ENCODE measurements around the gene SLC23A2.
A peak's percentile ranks its signal among the peaks of the same experiment; 100 is the strongest.

Gene SLC23A2

DNA sequence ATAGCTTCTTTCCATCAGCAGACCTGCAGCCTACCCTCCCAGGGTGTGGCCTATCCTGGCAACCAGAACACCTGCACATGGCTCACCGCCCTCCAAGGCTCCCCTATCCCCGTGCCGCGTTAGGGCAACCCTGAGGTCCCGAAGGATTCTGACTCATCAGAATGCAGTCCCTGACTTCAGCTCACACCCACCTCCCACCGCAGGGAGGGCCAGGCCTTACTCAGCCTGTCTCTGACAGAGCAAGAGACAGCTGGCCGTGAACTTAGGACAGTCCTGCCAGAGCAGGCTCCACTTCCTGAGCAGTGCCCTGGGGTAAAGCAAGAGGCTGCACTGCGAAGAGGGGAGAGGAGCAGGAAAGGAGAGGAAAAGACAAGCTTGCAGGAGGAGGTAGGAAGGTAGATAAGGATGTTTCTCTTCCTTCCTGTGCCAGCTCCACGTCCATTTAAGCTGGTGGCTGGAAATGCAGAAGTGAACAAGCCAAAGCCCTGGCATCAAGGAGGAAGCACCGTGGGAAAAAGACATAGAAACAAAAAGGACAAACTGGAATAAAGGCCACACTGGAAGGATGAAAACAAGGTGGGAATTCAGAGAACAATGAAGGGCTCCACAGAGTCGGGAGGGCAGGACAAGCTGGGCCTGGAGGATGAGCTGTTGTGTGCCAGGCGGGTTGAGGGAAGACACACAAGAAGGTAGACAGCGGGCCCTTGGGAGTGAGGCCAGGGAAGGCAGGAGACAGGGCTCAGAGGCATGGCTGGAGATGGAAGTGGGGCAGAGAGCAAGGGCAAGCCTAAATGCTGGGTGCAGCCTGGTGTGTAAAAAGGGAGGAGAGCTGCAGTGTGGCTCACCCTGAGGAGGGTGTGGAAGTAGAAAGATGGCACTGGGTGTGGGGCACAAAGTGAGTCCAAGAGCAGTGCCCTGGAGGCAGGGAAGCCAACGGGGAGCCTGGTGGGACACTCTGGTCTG is 102.7 kb downstream of the SLC23A2 start:
- Histone ChIP-seq H3K9ac (ENCODE audit: insufficient read length, low read depth) (no peak overlapping the region), H3K9me3 (ENCODE audit: insufficient read depth, low read length) (no peaks in the 10 kb centered on the region), H3K36me3 (ENCODE audit: insufficient read depth, insufficient read length, low read length) (peaks cover 10% of the 10 kb centered on the region), H3K4me1 (ENCODE audit: insufficient read depth, insufficient read length) (peaks cover 8% of the 10 kb centered on the region), H3K27me3 (ENCODE audit: insufficient read depth, insufficient read length) (no peaks in the 10 kb centered on the region), H3K4me3 (ENCODE audit: insufficient read length, low read depth) (no peak overlapping the region)
- no peak for DNase-seq (ENCODE audit: low read depth, low spot score)
- TF ChIP-seq YY1 (IDR thresholded peaks at IDR 0.05; ENCODE audit: insufficient read depth, insufficient read length) (no peak), ZNF274 (IDR thresholded peaks at IDR 0.05; ENCODE audit: low read depth, low read length) (no peak), SUZ12 (IDR thresholded peaks at IDR 0.05; ENCODE audit: extremely low read depth, insufficient read depth, insufficient read length) (no peak)

- Histone ChIP-seq H3K27me3 (ENCODE audit: insufficient read depth, insufficient read length) (no peaks in the 10 kb centered on the region), H3K9ac (ENCODE audit: insufficient read length, low read depth) (no peak overlapping the region), H3K36me3 (ENCODE audit: insufficient read depth, insufficient read length, low read length) (peaks cover 9% of the 10 kb centered on the region), H3K9me3 (ENCODE audit: insufficient read depth, low read length) (no peaks in the 10 kb centered on the region), H3K4me1 (ENCODE audit: insufficient read depth, insufficient read length) (peaks cover 8% of the 10 kb centered on the region), H3K4me3 (ENCODE audit: insufficient read length, low read depth) (no peak overlapping the region)
- TF ChIP-seq ZNF274 (IDR thresholded peaks at IDR 0.05; ENCODE audit: low read depth, low read length), result no peak
- TF ChIP-seq YY1 (IDR thresholded peaks at IDR 0.05; ENCODE audit: insufficient read depth, insufficient read length), result no peak
- TF ChIP-seq SUZ12 (IDR thresholded peaks at IDR 0.05; ENCODE audit: extremely low read depth, insufficient read depth, insufficient read length), result no peak
- DNase-seq (ENCODE audit: low read depth, low spot score), result no peak
Measured at GRCh38 chr20:4897600-4897999, 103.7 kb downstream of the SLC23A2 start.

GRCh38 chr20:4896971-4897497 is 104.3 kb downstream of the SLC23A2 start:
- H3K4me1 ChIP-seq (ENCODE audit: insufficient read depth, insufficient read length), result peaks cover 8% of the 10 kb centered on the region
- no peaks in the 10 kb centered on the region for H3K9me3 ChIP-seq (ENCODE audit: insufficient read depth, low read length)
- H3K36me3 ChIP-seq (ENCODE audit: insufficient read depth, insufficient read length, low read length), result peaks cover 6% of the 10 kb centered on the region
- DNase-seq (ENCODE audit: low read depth, low spot score), result peak; percentile 20
- H3K27me3 ChIP-seq (ENCODE audit: insufficient read depth, insufficient read length), result no peaks in the 10 kb centered on the region
- H3K9ac ChIP-seq (ENCODE audit: insufficient read length, low read depth), result no peak overlapping the region
- no peak for TF ChIP-seq ZNF274 (IDR thresholded peaks at IDR 0.05; ENCODE audit: low read depth, low read length)
- TF ChIP-seq YY1 (IDR thresholded peaks at IDR 0.05; ENCODE audit: insufficient read depth, insufficient read length), result no peak
- no peak for TF ChIP-seq SUZ12 (IDR thresholded peaks at IDR 0.05; ENCODE audit: extremely low read depth, insufficient read depth, insufficient read length)
- no peak overlapping the region for H3K4me3 ChIP-seq (ENCODE audit: insufficient read length, low read depth)

DNA sequence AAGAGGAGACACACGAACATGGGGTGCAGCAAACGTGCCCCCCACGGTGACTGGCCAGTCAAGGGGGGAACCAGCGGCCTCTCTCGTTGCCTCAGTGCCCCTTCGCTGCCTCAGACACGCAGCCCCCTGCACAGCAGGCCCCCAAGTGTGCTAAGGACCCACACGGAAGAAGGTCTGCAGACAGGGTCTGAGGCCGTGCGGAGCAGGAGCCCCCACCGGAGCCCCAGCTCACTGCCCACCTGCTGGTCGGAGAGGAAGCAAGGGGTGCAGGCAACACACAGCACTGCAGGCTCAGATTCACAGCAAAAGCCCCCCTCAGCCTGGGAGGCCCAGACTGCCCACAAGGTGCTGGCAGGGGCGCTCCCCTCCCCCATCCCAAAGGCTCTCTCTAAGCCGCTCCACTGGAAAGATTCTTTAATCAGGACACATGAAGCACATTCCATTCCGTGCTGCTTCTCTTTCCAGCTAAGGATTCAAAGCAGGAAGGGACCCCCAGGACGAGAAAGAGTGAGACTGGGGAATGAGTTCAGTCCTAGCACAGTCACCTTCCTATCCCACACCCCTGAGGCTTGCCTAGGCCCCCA is 105.1 kb downstream of the SLC23A2 start:
- Histone ChIP-seq H3K9ac (ENCODE audit: insufficient read length, low read depth) (no peak overlapping the region), H3K4me1 (ENCODE audit: insufficient read depth, insufficient read length) (peaks cover 8% of the 10 kb centered on the region), H3K36me3 (ENCODE audit: insufficient read depth, insufficient read length, low read length) (peaks cover 5% of the 10 kb centered on the region), H3K4me3 (ENCODE audit: insufficient read length, low read depth) (no peak overlapping the region), H3K27me3 (ENCODE audit: insufficient read depth, insufficient read length) (no peaks in the 10 kb centered on the region), H3K9me3 (ENCODE audit: insufficient read depth, low read length) (no peaks in the 10 kb centered on the region)
- no peak for DNase-seq (ENCODE audit: low read depth, low spot score)
- TF ChIP-seq YY1 (IDR thresholded peaks at IDR 0.05; ENCODE audit: insufficient read depth, insufficient read length), result no peak
- TF ChIP-seq SUZ12 (IDR thresholded peaks at IDR 0.05; ENCODE audit: extremely low read depth, insufficient read depth, insufficient read length), result no peak
- no peak for TF ChIP-seq ZNF274 (IDR thresholded peaks at IDR 0.05; ENCODE audit: low read depth, low read length)

- H3K9me3 ChIP-seq (ENCODE audit: insufficient read depth, low read length), result no peaks in the 10 kb centered on the region
- H3K36me3 ChIP-seq (ENCODE audit: insufficient read depth, insufficient read length, low read length), result no peaks in the 10 kb centered on the region
- H3K4me3 ChIP-seq (ENCODE audit: insufficient read length, low read depth), result no peak overlapping the region
- peaks cover 8% of the 10 kb centered on the region for H3K4me1 ChIP-seq (ENCODE audit: insufficient read depth, insufficient read length)
- TF ChIP-seq YY1 (IDR thresholded peaks at IDR 0.05; ENCODE audit: insufficient read depth, insufficient read length) (no peak), ZNF274 (IDR thresholded peaks at IDR 0.05; ENCODE audit: low read depth, low read length) (no peak), SUZ12 (IDR thresholded peaks at IDR 0.05; ENCODE audit: extremely low read depth, insufficient read depth, insufficient read length) (no peak)
- no peaks in the 10 kb centered on the region for H3K27me3 ChIP-seq (ENCODE audit: insufficient read depth, insufficient read length)
- DNase-seq (ENCODE audit: low read depth, low spot score), result no peak
- H3K9ac ChIP-seq (ENCODE audit: insufficient read length, low read depth), result no peak overlapping the region
Measured at GRCh38 chr20:4894981-4895381, 106.3 kb downstream of the SLC23A2 start.

DNA sequence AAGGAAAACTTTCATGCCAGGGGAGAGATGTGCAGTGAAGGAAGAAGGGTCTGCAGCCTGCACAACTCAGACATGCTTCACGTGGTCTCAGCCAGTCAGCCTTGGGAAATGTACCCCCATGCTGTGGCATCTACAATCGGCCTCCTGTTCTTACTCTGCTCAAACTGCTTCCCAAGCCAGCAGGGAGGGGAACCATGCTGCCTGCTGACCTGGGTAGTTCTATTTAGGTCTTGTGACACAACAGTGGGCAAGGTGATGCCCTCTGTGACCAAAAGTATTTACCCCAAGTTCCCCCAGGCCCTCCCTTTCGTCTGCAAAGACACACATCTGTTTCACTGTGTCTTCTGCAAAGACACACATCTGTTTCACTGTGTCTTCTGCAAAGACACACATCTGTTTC is 106.9 kb downstream of the SLC23A2 start:
- peaks cover 8% of the 10 kb centered on the region for H3K4me1 ChIP-seq (ENCODE audit: insufficient read depth, insufficient read length)
- H3K4me3 ChIP-seq (ENCODE audit: insufficient read length, low read depth), result no peak overlapping the region
- TF ChIP-seq ZNF274 (IDR thresholded peaks at IDR 0.05; ENCODE audit: low read depth, low read length), result no peak
- no peak for TF ChIP-seq SUZ12 (IDR thresholded peaks at IDR 0.05; ENCODE audit: extremely low read depth, insufficient read depth, insufficient read length)
- no peak for TF ChIP-seq YY1 (IDR thresholded peaks at IDR 0.05; ENCODE audit: insufficient read depth, insufficient read length)
- DNase-seq (ENCODE audit: low read depth, low spot score), result no peak
- H3K27me3 ChIP-seq (ENCODE audit: insufficient read depth, insufficient read length), result no peaks in the 10 kb centered on the region
- H3K36me3 ChIP-seq (ENCODE audit: insufficient read depth, insufficient read length, low read length), result no peaks in the 10 kb centered on the region
- no peak overlapping the region for H3K9ac ChIP-seq (ENCODE audit: insufficient read length, low read depth)
- H3K9me3 ChIP-seq (ENCODE audit: insufficient read depth, low read length), result no peaks in the 10 kb centered on the region

DNA sequence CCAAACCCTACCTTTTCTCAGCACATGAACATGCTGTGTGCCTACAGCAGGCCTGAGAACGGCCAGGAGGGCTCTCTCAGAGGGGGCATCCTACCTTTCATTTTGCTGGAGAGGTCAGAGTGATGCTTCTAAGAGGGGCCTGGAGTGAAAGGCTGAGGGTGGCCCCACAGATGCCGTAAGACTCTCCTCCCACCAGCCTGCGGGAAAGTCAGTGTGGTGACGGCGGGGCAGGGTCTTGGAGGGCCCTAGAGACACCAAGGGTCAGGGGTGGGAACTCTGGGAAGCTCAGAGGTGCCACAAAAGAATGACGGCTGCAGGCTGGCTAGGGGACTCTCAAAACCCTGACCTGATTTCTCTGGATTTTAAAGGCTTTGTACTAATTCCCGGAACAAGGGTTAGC is 107.6 kb downstream of the SLC23A2 start:
- TF ChIP-seq YY1 (IDR thresholded peaks at IDR 0.05; ENCODE audit: insufficient read depth, insufficient read length) (no peak), ZNF274 (IDR thresholded peaks at IDR 0.05; ENCODE audit: low read depth, low read length) (no peak)
- Histone ChIP-seq H3K4me1 (ENCODE audit: insufficient read depth, insufficient read length) (peaks cover 8% of the 10 kb centered on the region), H3K9ac (ENCODE audit: insufficient read length, low read depth) (no peak overlapping the region), H3K9me3 (ENCODE audit: insufficient read depth, low read length) (no peaks in the 10 kb centered on the region), H3K27me3 (ENCODE audit: insufficient read depth, insufficient read length) (no peaks in the 10 kb centered on the region), H3K36me3 (ENCODE audit: insufficient read depth, insufficient read length, low read length) (peaks cover 1% of the 10 kb centered on the region), H3K4me3 (ENCODE audit: insufficient read length, low read depth) (no peak overlapping the region)
- DNase-seq (ENCODE audit: low read depth, low spot score), result no peak

Data from NT2/D1 (cell line).